Body of pancreas (tissue), 4 donors: Measurements from ENCODE around the gene EBP. TPM values are rescaled to one million over a fixed set of nuclear protein-coding genes. Genes with fewer than 3 reads are reported as not detected.

ENCODE experiments used
- ATAC-seq: fragments of 150-250 bp; one replicate; pipeline ENCODE4 v1.9.1; 2016
- DNase-seq, 4 donors: peaks; one replicate each; pipeline ENCODE4 v3.0.0-alpha.2; 2019
- H3K27ac ChIP-seq, 4 donors: fragments of 200-600 bp; sonication (generic); 1 replicate in 3 of 4; 2 replicates in 1 of 4; pipeline versions ENCODE4 v1.5.1 to v1.6.1; 2016 to 2019; ENCODE audit warnings: mild to moderate bottlenecking in 1 of 4, mixed read lengths in 1 of 4, moderate library complexity in 1 of 4
- H3K27me3 ChIP-seq, 2 donors: fragments of 200-600 bp; sonication (generic); one replicate each; pipeline ENCODE4 v1.6.0; 2016; ENCODE audit warnings: mild to moderate bottlenecking in 1 of 2
- H3K36me3 ChIP-seq, 2 donors: fragments of 200-600 bp; sonication (generic); replicated peaks in 1 of 2; 2 replicates each; pipeline ENCODE4 v1.5.1; 2016; ENCODE audit warnings: low read depth in 2 of 2; ENCODE audit not compliant: insufficient read depth in 1 of 2
- H3K4me1 ChIP-seq: fragments of 200-600 bp; sonication (generic); one replicate; pipeline ENCODE4 v1.6.0; 2016
- H3K4me3 ChIP-seq, 2 donors: fragments of 200-600 bp; sonication (generic); 1 replicate in 1 of 2; 2 replicates in 1 of 2; pipeline ENCODE4 v1.5.1; 2016 to 2019
- H3K9me3 ChIP-seq, 3 donors: fragments of 200-600 bp; sonication (generic); 1 replicate in 2 of 3; 2 replicates in 1 of 3; pipeline ENCODE4 v1.5.1; 2016
- POLR2A ChIP-seq, 3 donors: fragments of 450-650 bp; IDR thresholded peaks; one replicate each; pipeline ENCODE4 v1.6.1; 2016; ENCODE audit warnings: antibody characterized with exemption in 3 of 3, mild to moderate bottlenecking in 2 of 3
- WGBS, 2 donors: methylation state at CpG; one replicate each; pipeline ENCODE4 v1.1.5; 2017; 5-methylcytosine and 5-hydroxymethylcytosine counted together
- intact Hi-C: fragments of 100-400 bp; cut with DNase I; formaldehyde crosslinking; loops from one replicate; pipeline ENCODE4 v1.15.1; 2023
- total RNA-seq, 2 donors: library from RNA; depleted of rRNA; stranded (reverse); fragments of >200 nt; gene quantifications; one replicate each; pipeline ENCODE4 v1.1.0, GENCODE V29; 2016
- TF ChIP-seq, protein P1 (sequence below), 7 experiments: fragments of 450-650 bp in 4 of 7; fragments of 200-600 bp in 3 of 7; sonication (generic) in 3 of 7; IDR thresholded peaks; one replicate each; pipeline ENCODE4 v1.5.1; 2016 to 2019; ENCODE audit warnings: antibody characterized with exemption in 7 of 7

The EBP gene
- total RNA-seq, 2 donors from 2014 or later, result 14.8 to 19.7 TPM

DNA sequence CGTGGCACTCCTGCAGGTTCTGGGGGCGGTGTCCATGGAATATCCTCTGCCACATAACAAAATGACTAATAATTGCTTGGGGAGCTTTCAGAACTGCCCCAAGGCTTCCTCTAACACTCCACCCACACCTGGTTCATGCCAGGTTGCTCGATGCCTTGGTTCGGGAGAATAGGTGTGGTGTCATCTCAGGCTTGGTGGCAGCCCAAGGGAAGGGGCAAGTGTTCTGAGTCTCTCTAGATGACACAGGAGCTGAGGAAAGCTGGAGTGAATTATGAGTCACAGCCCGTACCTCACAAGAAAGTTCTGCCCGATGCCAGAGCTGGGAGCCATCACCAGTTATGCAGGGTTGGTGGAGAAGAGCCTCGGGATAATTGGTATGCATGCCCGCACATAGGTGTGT is 30.9 kb upstream of the EBP start:
- H3K36me3 ChIP-seq, result no peaks in the 10 kb centered on the region
- H3K4me3 ChIP-seq, result no peak overlapping the region
- TF ChIP-seq, protein P1, sequence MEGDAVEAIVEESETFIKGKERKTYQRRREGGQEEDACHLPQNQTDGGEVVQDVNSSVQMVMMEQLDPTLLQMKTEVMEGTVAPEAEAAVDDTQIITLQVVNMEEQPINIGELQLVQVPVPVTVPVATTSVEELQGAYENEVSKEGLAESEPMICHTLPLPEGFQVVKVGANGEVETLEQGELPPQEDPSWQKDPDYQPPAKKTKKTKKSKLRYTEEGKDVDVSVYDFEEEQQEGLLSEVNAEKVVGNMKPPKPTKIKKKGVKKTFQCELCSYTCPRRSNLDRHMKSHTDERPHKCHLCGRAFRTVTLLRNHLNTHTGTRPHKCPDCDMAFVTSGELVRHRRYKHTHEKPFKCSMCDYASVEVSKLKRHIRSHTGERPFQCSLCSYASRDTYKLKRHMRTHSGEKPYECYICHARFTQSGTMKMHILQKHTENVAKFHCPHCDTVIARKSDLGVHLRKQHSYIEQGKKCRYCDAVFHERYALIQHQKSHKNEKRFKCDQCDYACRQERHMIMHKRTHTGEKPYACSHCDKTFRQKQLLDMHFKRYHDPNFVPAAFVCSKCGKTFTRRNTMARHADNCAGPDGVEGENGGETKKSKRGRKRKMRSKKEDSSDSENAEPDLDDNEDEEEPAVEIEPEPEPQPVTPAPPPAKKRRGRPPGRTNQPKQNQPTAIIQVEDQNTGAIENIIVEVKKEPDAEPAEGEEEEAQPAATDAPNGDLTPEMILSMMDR (IDR thresholded peaks at IDR 0.05), result no peak
- no peak for TF ChIP-seq POLR2A (IDR thresholded peaks at IDR 0.05)
- no peaks in the 10 kb centered on the region for H3K27me3 ChIP-seq
- no peaks in the 10 kb centered on the region for H3K9me3 ChIP-seq
- no peak overlapping the region for H3K27ac ChIP-seq
- ATAC-seq, result no peak
- H3K4me1 ChIP-seq, result peaks cover 3% of the 10 kb centered on the region
- DNase-seq, result no peak
- 57 to 92% methylated on average over 3 to 6 of the region's 8 CpGs for WGBS, 2 donors
- intact Hi-C loops, result no loop called here

- DNase-seq, result no peak
- peaks cover 3% of the 10 kb centered on the region for H3K4me1 ChIP-seq
- no peaks in the 10 kb centered on the region for H3K27me3 ChIP-seq
- no peaks in the 10 kb centered on the region for H3K36me3 ChIP-seq
- intact Hi-C loops, result no loop called here
- H3K9me3 ChIP-seq, result no peaks in the 10 kb centered on the region
- ATAC-seq, result no peak
- no peak overlapping the region for H3K27ac ChIP-seq
- no peak overlapping the region for H3K4me3 ChIP-seq
- 80% methylated on average over 1 to 5 of the region's 9 CpGs for WGBS, 2 donors
- TF ChIP-seq, protein P1 (IDR thresholded peaks at IDR 0.05), result no peak
- no peak for TF ChIP-seq POLR2A (IDR thresholded peaks at IDR 0.05)
Measured at GRCh38 chrX:48491809-48492208, 29.8 kb upstream of the EBP start.

GRCh38 chrX:48492293-48492910 is 29.2 kb upstream of the EBP start:
- Histone ChIP-seq H3K36me3 (no peaks in the 10 kb centered on the region), H3K4me3 (no peak overlapping the region), H3K4me1 (peaks cover 3% of the 10 kb centered on the region), H3K27me3 (no peaks in the 10 kb centered on the region), H3K27ac (no peak overlapping the region), H3K9me3 (no peaks in the 10 kb centered on the region)
- ATAC-seq (no peak), DNase-seq (no peak)
- TF ChIP-seq POLR2A (IDR thresholded peaks at IDR 0.05), result no peak
- TF ChIP-seq, protein P1 (IDR thresholded peaks at IDR 0.05), result no peak
- 68 to 73% methylated on average over 3 to 5 of the region's 7 CpGs for WGBS, 2 donors
- intact Hi-C loops, result no loop called here

DNA sequence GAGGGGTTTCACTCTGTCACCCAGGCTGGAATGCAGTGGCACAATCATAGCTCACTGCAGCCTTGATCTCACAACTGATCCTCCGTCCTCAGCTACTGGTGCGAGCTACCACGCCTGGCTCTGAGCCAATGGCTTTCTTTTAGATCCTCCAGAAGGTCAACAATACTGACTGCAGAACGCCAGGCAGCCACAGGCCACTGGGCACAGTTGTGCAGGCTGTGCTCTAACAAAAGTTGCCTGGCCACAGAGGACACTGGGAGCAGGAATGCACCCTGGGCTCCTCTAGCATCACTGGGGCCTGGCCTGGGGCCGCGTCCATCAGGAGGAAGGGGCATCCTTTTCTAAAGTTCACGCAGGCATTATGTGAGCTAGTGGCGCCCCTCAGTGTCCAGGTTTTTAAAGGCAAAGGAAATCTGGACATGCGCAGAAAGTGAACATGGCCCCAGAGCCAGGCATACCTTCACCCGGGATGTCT is 27.7 kb upstream of the EBP start:
- DNase-seq (peak; percentile 50 to 64 (median 56)), ATAC-seq (peak; percentile 68)
- Histone ChIP-seq H3K4me3 (no peak overlapping the region), H3K27ac (no peak overlapping the region), H3K9me3 (no peaks in the 10 kb centered on the region), H3K36me3 (no peaks in the 10 kb centered on the region), H3K27me3 (no peaks in the 10 kb centered on the region), H3K4me1 (peaks cover 3% of the 10 kb centered on the region)
- TF ChIP-seq, protein P1 (IDR thresholded peaks at IDR 0.05), result peak; percentile 12 to 59 (median 46)
- no peak for TF ChIP-seq POLR2A (IDR thresholded peaks at IDR 0.05)
- intact Hi-C loops, result no loop called here
- 7 to 18% methylated on average over 4 to 10 of the region's 10 CpGs for WGBS, 2 donors

GRCh38 chrX:48496660-48497059 is 24.9 kb upstream of the EBP start:
- intact Hi-C loops, result loop anchor here (5.0 kb wide), 1 partner anchor 409 kb away; no protein-coding TSS in a partner anchor
- 79 to 80% methylated on average over 3 to 4 of the region's 4 CpGs for WGBS, 2 donors
- Histone ChIP-seq H3K27me3 (no peaks in the 10 kb centered on the region), H3K27ac (no peak overlapping the region), H3K4me3 (no peak overlapping the region), H3K36me3 (no peaks in the 10 kb centered on the region), H3K9me3 (no peaks in the 10 kb centered on the region), H3K4me1 (peaks cover 3% of the 10 kb centered on the region)
- TF ChIP-seq, protein P1 (IDR thresholded peaks at IDR 0.05), result no peak
- ATAC-seq (no peak), DNase-seq (no peak)
